Stimulated activated CD4-positive, alpha-beta T cell treated with anti-CD3 and anti-CD28 coated beads, Interleukin-1b, Interleukin-23, amount 100 ng/mL, for 24 hours (primary cell): Measurements from ENCODE around the gene USP25.

Source experiments
- DNase-seq, 4 experiments: peaks; one replicate each; pipeline ENCODE4 v3.0.0-alpha.2; 2020; ENCODE audit warnings: low read depth in 4 of 4, low spot score in 1 of 4

USP25 gene

DNA sequence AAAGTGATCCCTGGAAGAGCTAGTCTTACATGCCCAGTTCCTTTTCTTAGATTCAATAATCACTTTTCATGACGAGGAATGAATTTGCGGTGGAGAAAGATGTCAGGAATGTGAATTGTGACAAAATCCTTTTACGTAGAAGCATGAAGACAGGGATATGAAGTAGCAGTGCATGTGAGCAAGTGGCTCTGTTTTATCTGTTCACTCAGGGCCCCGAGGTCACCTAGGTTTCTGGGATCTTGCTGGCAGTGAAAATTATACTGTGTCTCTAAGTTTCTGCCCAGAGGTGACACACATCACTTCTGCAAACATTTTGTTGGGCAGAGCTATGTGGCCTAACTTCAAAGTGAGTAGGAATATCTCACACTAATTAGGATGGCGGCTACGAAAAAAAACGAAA is 79.3 kb downstream of the USP25 start:
- DNase-seq, result no peak

DNA sequence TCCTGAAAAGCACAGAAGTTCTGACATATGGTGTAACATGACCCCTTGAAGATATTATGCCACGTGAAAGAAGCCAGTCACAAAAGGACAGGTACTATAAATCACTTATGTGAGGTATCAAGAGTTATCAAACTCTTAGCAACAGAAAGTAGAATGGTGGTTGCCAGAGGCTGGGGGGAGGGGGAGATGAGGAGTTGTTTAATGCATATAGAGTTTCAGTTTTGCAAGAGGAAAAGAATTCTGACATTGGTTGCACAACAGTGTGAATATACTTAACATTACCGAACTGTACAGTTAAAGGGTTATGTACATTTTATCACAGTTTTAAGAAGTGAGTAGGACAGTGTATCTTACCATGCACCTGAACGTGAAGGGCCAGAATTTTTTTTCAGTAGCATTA is 80.0 kb downstream of the USP25 start:
- no peak for DNase-seq

DNA sequence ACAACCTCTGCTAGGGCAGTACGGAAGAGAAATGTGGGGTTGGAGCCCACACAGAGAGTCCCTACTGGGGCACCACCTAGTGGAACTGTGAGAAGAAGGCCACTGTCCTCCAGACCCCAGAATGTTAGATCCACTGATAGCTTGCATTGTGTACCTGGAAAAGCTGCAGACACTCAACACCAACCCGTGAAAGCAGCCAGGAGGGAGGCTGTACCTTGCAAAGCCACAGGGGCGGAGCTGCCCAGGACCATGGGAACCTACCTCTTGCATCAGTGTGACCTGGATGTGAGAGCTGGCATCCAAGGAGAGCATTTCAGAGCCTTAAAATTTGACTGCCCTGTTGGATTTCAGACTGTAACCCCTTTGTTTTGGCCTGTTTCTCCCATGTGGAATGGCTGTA is 85.5 kb downstream of the USP25 start:
- no peak for DNase-seq

DNA sequence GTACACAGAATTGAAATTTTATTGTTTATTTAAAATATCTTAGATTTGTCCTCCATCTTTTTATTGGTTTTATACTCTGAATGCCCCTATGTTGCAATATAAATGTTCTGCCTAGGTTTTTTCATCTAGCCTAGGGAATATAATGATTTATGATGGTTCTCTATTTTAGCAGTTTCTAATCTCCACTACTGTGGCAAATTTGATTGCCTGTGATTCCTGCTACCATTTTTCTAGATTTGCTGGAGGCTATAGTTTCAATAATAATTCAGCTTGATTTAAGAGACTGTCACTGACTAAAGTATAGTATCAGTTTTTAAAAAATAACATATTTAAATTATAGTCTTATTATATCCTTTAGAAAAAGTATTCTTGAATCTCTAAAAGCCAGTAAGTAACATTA is 90.5 kb downstream of the USP25 start:
- no peak for DNase-seq

DNA sequence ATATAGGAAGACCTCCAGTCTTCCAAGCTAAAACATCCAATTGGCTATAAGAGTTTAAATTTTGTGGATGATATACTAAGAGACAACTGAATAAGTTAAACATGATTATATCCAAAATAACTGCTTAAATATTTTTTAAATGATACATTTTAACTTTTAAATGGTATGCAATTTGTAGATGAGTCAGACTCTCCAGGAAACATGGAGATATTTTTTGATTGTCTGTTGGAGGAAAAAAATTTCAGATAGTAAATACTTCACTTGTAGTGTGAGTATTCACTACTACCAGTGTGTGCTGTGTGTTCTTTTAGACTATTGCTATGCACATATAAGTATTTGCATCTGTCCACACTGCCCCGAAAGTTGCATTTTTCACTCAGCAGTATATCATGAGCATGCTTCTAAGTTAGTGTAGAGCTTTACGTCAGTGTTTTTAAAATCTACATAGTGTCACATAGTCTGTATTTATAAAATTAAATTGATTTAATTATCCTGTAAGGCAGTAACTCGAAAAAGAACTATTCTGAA is 91.1 kb downstream of the USP25 start:
- no peak for DNase-seq

DNA sequence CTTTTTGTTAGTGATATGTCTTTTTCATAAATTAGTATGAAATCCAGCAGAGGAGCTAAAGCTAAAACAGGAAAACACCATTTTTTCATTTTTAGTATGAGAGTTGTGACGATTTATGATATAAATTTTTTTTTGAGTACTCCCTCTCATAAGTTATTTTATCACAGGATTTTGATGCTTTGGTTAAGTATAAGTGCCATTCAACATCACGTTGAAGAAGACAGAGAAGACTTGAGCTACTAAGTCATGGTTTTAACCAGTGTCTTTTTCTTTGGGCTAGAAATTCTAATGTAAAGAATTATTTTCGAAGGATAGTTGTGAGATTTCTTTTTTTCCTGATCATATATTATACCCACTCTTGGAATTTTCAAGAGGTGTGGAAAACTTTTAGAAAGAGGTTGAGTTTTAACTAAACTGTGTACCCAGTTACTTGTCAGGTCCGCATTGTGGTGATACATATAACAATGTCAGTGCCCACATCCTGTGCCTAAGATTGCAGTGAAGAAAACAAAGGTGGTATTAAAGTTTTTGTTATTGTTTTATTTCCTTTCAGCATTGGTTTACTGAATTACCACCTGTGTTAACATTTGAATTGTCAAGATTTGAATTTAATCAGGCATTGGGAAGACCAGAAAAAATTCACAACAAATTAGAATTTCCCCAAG is 93.8 kb downstream of the USP25 start:
- no peak for DNase-seq

DNA sequence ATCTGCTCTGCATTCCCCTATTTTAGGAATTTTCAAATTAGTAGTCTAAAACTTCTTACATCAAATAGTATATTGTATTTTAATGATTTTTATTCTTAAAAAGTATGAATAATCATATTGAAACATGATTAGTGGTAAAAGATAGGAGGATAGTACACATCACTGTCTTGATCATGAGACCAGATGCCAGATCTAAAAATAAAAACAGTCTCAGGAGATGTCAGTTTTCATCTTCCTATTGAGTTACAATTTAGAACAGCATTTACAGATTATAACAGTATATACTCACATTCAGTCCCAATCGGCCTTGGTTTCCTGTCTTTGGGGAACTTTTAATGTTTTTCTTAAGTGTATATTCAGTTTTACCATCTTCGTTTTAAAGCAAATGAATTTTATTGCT is 95.9 kb downstream of the USP25 start:
- DNase-seq, result no peak

DNA sequence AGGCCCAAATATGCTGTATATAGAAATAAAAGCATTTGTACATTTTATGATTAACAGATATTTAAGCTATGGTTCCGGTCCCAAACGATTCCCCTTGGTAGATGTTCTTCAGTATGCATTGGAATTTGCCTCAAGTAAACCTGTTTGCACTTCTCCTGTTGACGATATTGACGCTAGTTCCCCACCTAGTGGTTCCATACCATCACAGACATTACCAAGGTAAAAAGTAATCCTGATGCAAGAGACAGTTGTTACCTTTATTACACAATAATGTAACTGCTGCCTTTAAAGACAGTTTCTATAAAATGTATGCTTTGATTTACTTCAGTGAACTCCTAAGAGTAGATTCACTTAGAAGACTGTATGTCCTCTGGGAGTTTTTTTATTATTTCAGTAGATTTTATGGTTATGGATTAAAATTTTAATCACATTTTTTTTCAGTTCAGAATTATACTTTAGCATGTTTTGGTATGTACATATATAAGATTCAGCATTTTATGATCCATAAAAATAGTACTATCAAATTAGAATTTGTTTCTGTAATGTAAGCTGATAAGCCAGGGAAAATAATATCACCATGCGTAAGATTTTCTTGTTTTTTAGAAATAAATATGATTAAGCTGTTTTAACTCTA is 96.5 kb downstream of the USP25 start:
- DNase-seq, result no peak

DNA sequence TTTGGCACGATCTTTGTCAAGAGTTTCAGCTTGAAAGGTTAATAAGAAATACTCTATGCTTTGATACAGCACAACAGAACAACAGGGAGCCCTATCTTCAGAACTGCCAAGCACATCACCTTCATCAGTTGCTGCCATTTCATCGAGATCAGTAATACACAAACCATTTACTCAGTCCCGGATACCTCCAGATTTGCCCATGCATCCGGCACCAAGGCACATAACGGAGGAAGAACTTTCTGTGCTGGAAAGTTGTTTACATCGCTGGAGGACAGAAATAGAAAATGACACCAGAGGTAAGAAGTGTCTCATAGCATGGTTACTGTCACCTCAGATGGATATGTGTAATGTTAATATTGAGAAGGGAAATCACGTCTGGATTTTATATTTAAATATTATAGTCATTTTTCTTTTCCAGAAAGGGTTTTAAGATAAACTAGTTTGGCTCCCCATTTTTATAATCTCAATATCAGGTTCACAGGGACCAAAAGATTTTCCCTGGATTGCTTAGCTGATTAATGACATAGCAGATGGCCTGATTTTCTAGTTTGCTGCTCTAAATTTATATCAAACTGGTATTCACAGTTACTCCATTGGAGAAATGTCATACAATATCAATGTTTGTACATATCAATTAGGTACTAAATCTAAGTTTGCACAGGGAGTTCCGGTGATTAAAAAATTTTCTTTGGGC is 97.3 kb downstream of the USP25 start:
- no peak for DNase-seq

DNA sequence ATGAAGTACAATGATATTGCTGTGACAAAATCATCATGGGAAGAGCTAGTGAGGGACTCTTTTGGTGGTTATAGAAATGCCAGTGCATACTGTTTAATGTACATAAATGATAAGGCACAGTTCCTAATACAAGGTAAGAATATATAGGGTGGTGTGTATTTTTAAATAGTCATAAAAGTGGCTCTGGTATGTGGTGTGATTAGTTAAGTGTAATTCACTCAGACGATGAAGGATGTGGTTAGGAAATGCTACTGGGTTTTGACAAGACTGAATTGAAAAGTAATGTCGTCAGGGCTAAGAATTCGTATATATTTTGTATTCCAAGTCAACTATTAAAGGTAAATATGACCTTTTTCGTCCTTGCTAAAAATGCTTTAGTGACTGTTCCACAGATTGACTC is 101.7 kb downstream of the USP25 start:
- no peak for DNase-seq

DNA sequence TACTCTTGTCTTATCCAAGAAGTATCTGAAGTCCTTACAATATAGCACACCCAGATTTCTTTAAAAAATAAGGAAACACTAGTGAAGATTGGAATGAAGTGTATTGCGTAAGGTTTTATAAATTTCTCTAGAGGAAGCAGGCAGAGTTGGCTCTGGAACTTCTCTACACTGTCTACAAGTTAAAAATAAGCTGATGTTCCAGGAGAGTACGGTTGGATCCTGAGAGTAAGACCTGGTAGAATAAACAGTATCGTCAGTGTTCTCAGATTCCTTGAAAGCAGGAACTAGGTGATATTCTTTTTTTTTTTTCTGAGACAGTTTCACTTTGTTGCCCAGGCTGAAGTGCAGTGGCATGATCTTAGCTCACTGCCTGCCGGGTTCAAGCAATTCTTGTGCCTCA is 107.9 kb downstream of the USP25 start:
- DNase-seq, result no peak

DNA sequence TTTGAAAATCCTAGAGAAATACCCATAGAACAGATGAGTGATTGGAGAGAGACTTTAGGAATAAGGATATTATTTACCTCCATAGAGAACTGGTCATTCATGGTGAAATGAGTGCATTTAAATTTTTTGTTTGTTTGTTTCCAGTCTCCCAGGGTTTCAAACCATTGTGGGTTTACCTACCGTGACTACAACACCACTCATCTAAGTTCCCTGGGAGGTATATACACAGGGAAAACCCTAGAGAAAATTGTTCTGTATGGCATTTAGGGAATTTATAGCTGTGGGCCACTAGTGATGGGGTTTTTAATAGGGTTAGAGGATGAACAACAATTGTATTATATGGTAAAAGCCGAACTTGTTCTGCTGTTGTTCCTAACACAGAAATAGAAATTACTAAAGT is 109.2 kb downstream of the USP25 start:
- DNase-seq, result no peak

DNA sequence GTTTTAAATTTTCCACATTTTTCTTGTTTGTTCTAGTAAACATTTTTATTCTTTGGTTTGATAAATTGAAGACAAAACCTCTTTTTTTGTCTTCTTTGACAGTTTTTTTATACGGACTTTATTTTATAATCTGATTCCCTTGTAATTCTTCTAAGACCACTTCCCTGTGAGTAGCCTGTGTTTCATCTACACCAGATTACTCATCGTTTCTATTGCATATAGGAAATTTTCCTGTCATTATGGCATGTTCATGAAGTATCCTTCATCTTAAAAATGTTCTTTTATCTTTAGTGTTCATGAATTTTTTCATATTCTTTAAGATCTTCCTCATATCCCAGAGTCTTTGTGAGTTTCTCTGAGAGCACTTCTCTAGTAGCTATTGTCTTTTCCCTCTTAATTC is 109.8 kb downstream of the USP25 start:
- DNase-seq, result no peak

DNA sequence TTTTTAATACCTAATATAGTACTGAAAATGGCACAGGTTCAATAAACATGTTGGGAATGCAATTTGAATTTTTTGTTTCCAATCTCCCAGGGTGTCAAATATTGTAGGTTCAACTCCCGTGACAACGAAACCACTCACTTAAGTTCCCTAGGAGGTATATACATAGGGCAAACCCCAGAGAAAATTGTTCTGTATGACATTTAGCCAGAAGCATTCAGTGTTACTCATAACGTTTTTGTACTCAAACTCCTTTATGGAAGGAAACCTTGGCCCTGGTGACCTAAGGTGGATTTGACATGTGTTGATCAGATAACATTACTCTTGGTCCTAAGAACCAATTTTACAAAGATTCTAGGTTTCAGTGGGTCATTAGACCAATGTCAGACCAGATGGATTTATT is 110.6 kb downstream of the USP25 start:
- DNase-seq, result no peak

DNA sequence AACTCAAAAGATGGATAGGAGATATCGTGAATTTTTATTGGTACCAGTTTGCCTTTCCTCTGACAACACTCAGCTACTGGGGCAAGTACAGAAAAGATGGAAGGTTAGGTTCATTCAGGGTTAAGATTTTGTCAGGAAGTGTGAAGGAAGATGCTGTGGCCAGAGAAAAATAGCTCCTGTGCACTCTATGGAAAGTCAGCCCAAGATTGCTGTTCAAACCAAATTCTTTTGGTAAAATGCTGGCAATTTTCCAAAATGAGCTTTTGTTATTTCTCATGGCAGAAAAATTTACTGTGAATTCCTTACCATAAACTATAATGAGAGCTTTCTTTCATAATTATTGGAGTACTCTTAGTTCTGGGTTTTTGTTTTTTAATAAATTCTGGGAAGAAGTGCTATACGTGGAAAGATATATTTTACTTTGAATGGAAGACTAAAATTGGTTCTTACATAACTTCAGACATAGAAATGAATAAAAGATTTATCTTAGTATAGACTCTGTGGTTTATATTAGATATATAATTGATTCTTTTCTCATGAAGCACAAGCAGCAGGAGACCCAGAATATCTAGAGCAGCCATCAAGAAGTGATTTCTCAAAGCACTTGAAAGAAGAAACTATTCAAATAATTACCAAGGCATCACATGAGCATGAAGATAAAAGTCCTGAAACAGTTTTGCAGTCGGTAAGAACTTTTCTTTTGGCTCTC is 112.2 kb downstream of the USP25 start:
- no peak for DNase-seq

DNA sequence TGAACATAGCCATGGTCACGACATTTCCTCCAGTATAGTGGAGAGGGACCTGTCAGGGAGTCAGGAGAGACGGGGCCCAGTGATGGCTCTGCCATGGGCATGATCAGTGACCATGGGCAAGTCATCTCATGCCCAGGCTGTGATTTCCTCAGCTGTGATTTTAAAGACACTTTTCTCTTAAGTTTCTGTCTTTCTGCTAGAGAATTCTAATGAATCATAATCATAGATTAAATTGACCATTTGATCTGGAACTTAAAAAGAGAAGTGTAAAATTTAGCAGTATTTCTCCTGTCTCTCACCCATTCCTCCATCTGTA is 112.7 kb downstream of the USP25 start:
- no peak for DNase-seq

DNA sequence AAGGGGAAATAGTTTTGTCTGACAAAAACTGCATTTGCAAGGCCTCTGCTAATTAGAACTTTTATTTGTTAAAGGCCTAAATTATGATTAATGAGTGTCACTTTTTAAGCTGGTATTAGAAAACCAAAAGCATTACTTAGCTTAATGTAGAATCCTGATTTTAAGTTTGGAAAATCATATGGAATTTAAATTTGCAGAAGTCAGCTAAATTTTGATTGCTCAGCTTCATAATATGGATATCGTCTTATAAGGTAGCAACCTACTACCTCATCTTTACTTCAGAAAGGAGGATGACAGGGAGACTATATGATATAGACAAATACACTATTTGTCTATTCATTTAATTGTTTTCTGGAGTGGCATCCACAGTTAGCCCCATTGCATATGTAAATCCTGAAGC is 114.0 kb downstream of the USP25 start:
- no peak for DNase-seq

DNA sequence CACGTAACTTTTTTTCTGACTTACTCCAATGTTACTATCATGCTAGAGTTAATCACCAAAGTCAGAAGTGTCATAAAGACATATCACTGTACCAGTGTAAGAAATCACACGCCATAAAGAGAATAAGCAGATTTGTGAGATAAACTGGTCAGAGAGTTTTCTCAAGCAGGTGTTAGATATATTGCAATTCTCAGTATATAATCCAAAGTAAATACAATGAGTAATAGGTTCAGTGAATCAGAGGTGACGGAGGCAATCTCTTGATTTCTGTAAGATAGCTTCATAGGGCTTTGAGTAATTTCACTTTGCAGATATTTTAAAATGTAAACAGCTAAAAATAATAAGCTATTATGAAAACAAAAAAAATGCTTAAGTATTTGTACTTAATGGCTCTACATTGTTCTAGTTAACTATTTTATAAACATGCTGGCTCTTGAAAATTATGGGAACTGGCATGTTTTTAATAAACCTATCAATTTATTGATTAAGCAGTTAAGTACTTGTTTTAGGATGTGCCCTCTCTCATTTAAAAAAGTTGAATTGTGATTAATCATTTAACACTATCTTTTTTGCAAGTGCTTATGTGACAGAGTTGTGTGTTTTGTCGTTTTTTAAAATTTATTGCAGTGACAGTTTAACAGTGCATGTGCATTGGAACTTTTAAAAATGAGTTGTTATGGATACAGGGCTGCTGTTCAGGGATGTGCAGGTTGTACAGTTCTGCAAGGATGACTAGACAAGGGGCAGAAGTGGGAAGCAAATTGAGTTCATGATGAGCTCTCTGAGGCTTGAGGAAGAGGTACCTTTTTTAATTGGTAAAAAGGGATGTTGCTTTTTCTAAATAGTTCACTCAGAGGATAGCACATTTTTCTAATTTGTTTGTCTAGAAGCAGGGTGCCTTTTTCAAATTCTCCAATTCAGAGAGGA is 119.1 kb downstream of the USP25 start:
- DNase-seq, result no peak

DNA sequence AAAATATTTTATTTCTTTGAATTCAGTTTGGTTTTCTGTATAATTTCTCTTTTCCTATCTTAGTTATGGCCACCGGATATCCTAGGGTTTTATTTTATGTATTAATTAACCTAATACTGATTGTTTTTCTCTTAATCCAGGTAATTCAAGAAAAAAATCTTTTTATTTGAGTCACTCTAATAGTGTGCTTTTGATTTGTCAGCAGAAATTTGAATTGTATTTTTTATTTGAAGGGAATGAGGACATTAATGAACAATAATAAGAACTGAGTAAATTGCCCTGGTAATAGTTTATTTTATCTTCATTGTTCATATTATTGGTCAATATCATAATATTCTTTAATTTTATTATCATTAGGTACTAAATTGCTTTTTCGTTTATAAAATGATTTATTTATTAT is 120.1 kb downstream of the USP25 start:
- DNase-seq, result no peak

DNA sequence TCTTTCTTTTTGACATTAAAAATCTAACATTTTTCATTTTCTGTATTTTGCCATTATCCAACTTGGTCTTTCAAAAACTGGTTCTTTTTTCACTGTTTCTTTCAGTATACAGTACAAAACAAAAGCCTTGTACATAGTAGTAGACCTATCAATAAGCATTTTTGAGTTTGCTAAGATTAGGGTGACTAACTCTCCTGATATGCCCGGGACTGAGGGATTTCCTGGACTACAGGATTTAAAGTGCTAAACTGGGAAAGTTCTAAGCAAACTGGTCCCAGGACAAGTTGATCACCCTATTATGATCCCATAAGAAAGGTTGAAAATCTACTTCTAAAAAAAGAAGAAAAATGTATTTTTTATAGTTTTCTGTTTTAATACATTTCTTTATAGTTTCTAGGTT is 120.9 kb downstream of the USP25 start:
- no peak for DNase-seq

DNA sequence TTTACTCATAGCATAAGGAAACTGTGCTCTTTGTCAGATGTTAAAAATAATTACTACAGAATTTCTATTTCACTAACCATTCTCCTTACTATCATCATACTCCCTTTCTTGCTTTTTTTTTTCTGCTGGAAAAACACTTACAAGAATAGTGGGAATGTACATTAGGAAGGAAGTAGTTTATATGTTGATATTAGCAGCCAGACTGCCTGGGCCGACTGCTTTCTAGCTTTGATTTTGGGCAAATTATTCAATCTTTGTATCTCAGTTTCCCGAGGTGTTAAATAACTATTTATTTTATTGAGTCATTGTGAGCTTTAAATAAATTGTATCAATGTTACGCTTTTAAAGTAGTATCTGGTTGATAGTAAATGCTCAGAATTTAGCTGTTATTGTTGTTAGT is 122.4 kb downstream of the USP25 start:
- no peak for DNase-seq
